ENCODE measurements around the gene COASY.

COASY gene

GRCh38 chr17:42521666-42522262, 40.2 kb upstream of the COASY start:
- Histone ChIP-seq H3K4me1 (ENCODE audit: insufficient read depth, low read length, severe bottlenecking) (no peaks in the 10 kb centered on the region), H3K4me2 (ENCODE audit: low read length) (no peak overlapping the region), H3F3A (ENCODE audit: insufficient read depth, low read length) (no peaks in the 10 kb centered on the region), H3K9ac (ENCODE audit: low read length) (no peak overlapping the region), H3K27me3 (ENCODE audit: insufficient read depth, low read length) (no peaks in the 10 kb centered on the region), H3K36me3 (ENCODE audit: insufficient read depth, low read length) (peaks cover 10% of the 10 kb centered on the region; the same call in 1 of the 2 replicates), H3K4me3 (ENCODE audit: low read depth, low read length, poor library complexity, severe bottlenecking) (no peak overlapping the region), H4K20me1 (ENCODE audit: insufficient read depth, low read length) (no peaks in the 10 kb centered on the region), H3K9me3 (ENCODE audit: low read length) (no peaks in the 10 kb centered on the region), H2AFZ (ENCODE audit: low read length) (no peak overlapping the region), H3K9me2 (ENCODE audit: low read depth, low read length) (no peaks in the 10 kb centered on the region), H3K79me2 (ENCODE audit: insufficient read depth, low read length) (no peaks in the 10 kb centered on the region), H3K27ac (ENCODE audit: low read depth, low read length, poor library complexity, severe bottlenecking) (no peak overlapping the region)
- no peak for TF ChIP-seq EZH2 (IDR thresholded peaks at IDR 0.05; ENCODE audit: borderline replicate concordance, low read length)
- TF ChIP-seq, protein P1, sequence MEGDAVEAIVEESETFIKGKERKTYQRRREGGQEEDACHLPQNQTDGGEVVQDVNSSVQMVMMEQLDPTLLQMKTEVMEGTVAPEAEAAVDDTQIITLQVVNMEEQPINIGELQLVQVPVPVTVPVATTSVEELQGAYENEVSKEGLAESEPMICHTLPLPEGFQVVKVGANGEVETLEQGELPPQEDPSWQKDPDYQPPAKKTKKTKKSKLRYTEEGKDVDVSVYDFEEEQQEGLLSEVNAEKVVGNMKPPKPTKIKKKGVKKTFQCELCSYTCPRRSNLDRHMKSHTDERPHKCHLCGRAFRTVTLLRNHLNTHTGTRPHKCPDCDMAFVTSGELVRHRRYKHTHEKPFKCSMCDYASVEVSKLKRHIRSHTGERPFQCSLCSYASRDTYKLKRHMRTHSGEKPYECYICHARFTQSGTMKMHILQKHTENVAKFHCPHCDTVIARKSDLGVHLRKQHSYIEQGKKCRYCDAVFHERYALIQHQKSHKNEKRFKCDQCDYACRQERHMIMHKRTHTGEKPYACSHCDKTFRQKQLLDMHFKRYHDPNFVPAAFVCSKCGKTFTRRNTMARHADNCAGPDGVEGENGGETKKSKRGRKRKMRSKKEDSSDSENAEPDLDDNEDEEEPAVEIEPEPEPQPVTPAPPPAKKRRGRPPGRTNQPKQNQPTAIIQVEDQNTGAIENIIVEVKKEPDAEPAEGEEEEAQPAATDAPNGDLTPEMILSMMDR (IDR thresholded peaks at IDR 0.05; ENCODE audit: low read length), result no peak

GRCh38 chr17:42522263-42522790, 39.6 kb upstream of the COASY start:
- Histone ChIP-seq H3K27ac (ENCODE audit: low read depth, low read length, poor library complexity, severe bottlenecking) (no peak overlapping the region), H4K20me1 (ENCODE audit: insufficient read depth, low read length) (no peaks in the 10 kb centered on the region), H3K36me3 (ENCODE audit: insufficient read depth, low read length) (peaks cover 10% of the 10 kb centered on the region; the same call in 1 of the 2 replicates), H3K4me2 (ENCODE audit: low read length) (no peak overlapping the region), H3K4me1 (ENCODE audit: insufficient read depth, low read length, severe bottlenecking) (no peaks in the 10 kb centered on the region), H3K79me2 (ENCODE audit: insufficient read depth, low read length) (no peaks in the 10 kb centered on the region), H2AFZ (ENCODE audit: low read length) (no peak overlapping the region), H3K27me3 (ENCODE audit: insufficient read depth, low read length) (no peaks in the 10 kb centered on the region), H3K9ac (ENCODE audit: low read length) (no peak overlapping the region), H3K9me3 (ENCODE audit: low read length) (no peaks in the 10 kb centered on the region), H3K4me3 (ENCODE audit: low read depth, low read length, poor library complexity, severe bottlenecking) (no peak overlapping the region), H3F3A (ENCODE audit: insufficient read depth, low read length) (no peaks in the 10 kb centered on the region), H3K9me2 (ENCODE audit: low read depth, low read length) (no peaks in the 10 kb centered on the region)
- TF ChIP-seq EZH2 (IDR thresholded peaks at IDR 0.05; ENCODE audit: borderline replicate concordance, low read length), result no peak
- TF ChIP-seq, protein P1 (IDR thresholded peaks at IDR 0.05; ENCODE audit: low read length), result no peak

GRCh38 chr17:42522798-42523278, 39.1 kb upstream of the COASY start:
- H3K4me3 ChIP-seq (ENCODE audit: low read depth, low read length, poor library complexity, severe bottlenecking), result no peak overlapping the region
- H3K9ac ChIP-seq (ENCODE audit: low read length), result no peak overlapping the region
- no peak overlapping the region for H3K4me2 ChIP-seq (ENCODE audit: low read length)
- H3K27ac ChIP-seq (ENCODE audit: low read depth, low read length, poor library complexity, severe bottlenecking), result no peak overlapping the region
- H3K4me1 ChIP-seq (ENCODE audit: insufficient read depth, low read length, severe bottlenecking), result no peaks in the 10 kb centered on the region
- H4K20me1 ChIP-seq (ENCODE audit: insufficient read depth, low read length), result no peaks in the 10 kb centered on the region
- no peaks in the 10 kb centered on the region for H3K9me2 ChIP-seq (ENCODE audit: low read depth, low read length)
- no peak overlapping the region for H2AFZ ChIP-seq (ENCODE audit: low read length)
- no peaks in the 10 kb centered on the region for H3K9me3 ChIP-seq (ENCODE audit: low read length)
- H3K79me2 ChIP-seq (ENCODE audit: insufficient read depth, low read length), result no peaks in the 10 kb centered on the region
- no peaks in the 10 kb centered on the region for H3K27me3 ChIP-seq (ENCODE audit: insufficient read depth, low read length)
- H3F3A ChIP-seq (ENCODE audit: insufficient read depth, low read length), result no peaks in the 10 kb centered on the region
- TF ChIP-seq, protein P1 (IDR thresholded peaks at IDR 0.05; ENCODE audit: low read length), result no peak
- TF ChIP-seq EZH2 (IDR thresholded peaks at IDR 0.05; ENCODE audit: borderline replicate concordance, low read length), result no peak
- H3K36me3 ChIP-seq (ENCODE audit: insufficient read depth, low read length), result peaks cover 10% of the 10 kb centered on the region; the same call in 1 of the 2 replicates

Measured in OCI-LY1 (cell line).